Esophagus muscularis mucosa (tissue), 3 donors: ENCODE measurements around the gene EZR.
A peak's percentile ranks its signal among the peaks of the same experiment; 100 is the strongest.

Experiments used
- POLR2A ChIP-seq: fragments of 450-650 bp; IDR thresholded peaks from one replicate; pipeline ENCODE4 v1.6.1; 2017; ENCODE audit warnings: antibody characterized with exemption, moderate library complexity, mild to moderate bottlenecking, low read depth
- POLR2AphosphoS5 ChIP-seq, 2 donors: sonication (generic); formaldehyde crosslinking; IDR thresholded peaks; one replicate each; pipeline ENCODE4 v1.6.1; 2017; ENCODE audit warnings: antibody characterized with exemption in 2 of 2
- TF ChIP-seq, protein P1 (sequence below), 3 experiments: fragments of 200-600 bp in 2 of 3; fragments of 450-650 bp in 1 of 3; sonication (generic) in 2 of 3; IDR thresholded peaks; one replicate each; pipeline ENCODE4 v1.5.1; 2017 to 2019; ENCODE audit warnings: antibody characterized with exemption in 3 of 3, mild to moderate bottlenecking in 2 of 3, moderate library complexity in 1 of 3

GRCh38 chr6:158769234-158769770 is 49.9 kb downstream of the EZR start:
- TF ChIP-seq POLR2A = no peak
- TF ChIP-seq, protein P1, sequence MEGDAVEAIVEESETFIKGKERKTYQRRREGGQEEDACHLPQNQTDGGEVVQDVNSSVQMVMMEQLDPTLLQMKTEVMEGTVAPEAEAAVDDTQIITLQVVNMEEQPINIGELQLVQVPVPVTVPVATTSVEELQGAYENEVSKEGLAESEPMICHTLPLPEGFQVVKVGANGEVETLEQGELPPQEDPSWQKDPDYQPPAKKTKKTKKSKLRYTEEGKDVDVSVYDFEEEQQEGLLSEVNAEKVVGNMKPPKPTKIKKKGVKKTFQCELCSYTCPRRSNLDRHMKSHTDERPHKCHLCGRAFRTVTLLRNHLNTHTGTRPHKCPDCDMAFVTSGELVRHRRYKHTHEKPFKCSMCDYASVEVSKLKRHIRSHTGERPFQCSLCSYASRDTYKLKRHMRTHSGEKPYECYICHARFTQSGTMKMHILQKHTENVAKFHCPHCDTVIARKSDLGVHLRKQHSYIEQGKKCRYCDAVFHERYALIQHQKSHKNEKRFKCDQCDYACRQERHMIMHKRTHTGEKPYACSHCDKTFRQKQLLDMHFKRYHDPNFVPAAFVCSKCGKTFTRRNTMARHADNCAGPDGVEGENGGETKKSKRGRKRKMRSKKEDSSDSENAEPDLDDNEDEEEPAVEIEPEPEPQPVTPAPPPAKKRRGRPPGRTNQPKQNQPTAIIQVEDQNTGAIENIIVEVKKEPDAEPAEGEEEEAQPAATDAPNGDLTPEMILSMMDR (IDR thresholded peaks at IDR 0.05) = no peak
- peak in 1 of 2 donors; percentile 16 for TF ChIP-seq POLR2AphosphoS5 (IDR thresholded peaks at IDR 0.05)
